Caco-2 (cell line): Measurements from ENCODE around the gene MX2. TPM values are rescaled to one million over a fixed set of nuclear protein-coding genes. Genes with fewer than 3 reads are reported as not detected.

ENCODE experiments used
- BruUV-seq: library from RNA; stranded (reverse); fragments of 400-500 nt; replicated peaks from 2 replicates; lab custom pipeline; 2021; lab: Mats Ljungman, UMichigan
- CTCF ChIA-PET: fragments of 300-600 bp; sonication (Branson Sonifier 250); formaldehyde crosslinking; loops from one replicate; lab custom pipeline; 2022; ENCODE audit warnings: antibody characterized with exemption; lab: Charles Lee
- POLR2A ChIA-PET: fragments of 300-600 bp; sonication (Branson Sonifier 250); formaldehyde crosslinking; loops from one replicate; lab custom pipeline; 2022; ENCODE audit warnings: antibody characterized with exemption; lab: Charles Lee
- DNase-seq, 2 experiments: peaks; one replicate each; pipeline versions ENCODE4 v3.0.0 to v3.0.0-alpha.2; 2020 to 2022
- H3K27me3 ChIP-seq: replicated peaks from 2 replicates; pipeline ENCODE4 v1.6.0; 2011; ENCODE audit warnings: low read length; ENCODE audit not compliant: control insufficient read depth, insufficient read depth
- H3K36me3 ChIP-seq: 2 replicates; pipeline ENCODE4 v1.5.1; 2011; ENCODE audit warnings: low read length; ENCODE audit not compliant: control insufficient read depth, insufficient read depth
- H3K4me1 ChIP-seq: fragments of 250-450 bp; sonication (Bioruptor Pico); 2 replicates; pipeline ENCODE4 v1.5.1; 2020; ENCODE audit warnings: mild to moderate bottlenecking
- H3K4me3 ChIP-seq: 2 replicates; pipeline ENCODE4 v1.5.1; 2011; ENCODE audit warnings: low read depth, mild to moderate bottlenecking, control low read depth, low read length
- H3K9me3 ChIP-seq: fragments of 250-450 bp; sonication (Bioruptor Pico); 2 replicates; pipeline ENCODE4 v1.5.1; 2020; ENCODE audit warnings: mild to moderate bottlenecking, moderate library complexity
- H3K27ac Mint-ChIP-seq: one replicate; pipeline ENCODE4 v1.8.0; 2022; ENCODE audit warnings: mixed read lengths; ENCODE audit not compliant: unreplicated experiment
- H3K27me3 Mint-ChIP-seq: one replicate; pipeline ENCODE4 v1.8.0; 2022; ENCODE audit warnings: mixed read lengths; ENCODE audit not compliant: insufficient read depth, unreplicated experiment
- H3K36me3 Mint-ChIP-seq: one replicate; pipeline ENCODE4 v1.8.0; 2022; ENCODE audit warnings: mild to moderate bottlenecking, mixed read lengths; ENCODE audit not compliant: insufficient read depth, unreplicated experiment
- H3K4me1 Mint-ChIP-seq: one replicate; pipeline ENCODE4 v1.8.0; 2022; ENCODE audit warnings: low read depth, mixed read lengths; ENCODE audit not compliant: unreplicated experiment
- H3K4me3 Mint-ChIP-seq: one replicate; pipeline ENCODE4 v1.8.0; 2022; ENCODE audit warnings: mild to moderate bottlenecking, moderate library complexity, mixed read lengths; ENCODE audit not compliant: unreplicated experiment
- H3K9me3 Mint-ChIP-seq: one replicate; pipeline ENCODE4 v1.8.0; 2022; ENCODE audit warnings: mixed read lengths; ENCODE audit not compliant: unreplicated experiment
- intact Hi-C: fragments of 100-400 bp; cut with micrococcal nuclease; formaldehyde crosslinking; loops from one replicate; pipeline ENCODE4 v1.10.0; 2022; ENCODE audit not compliant: unreplicated experiment
- total RNA-seq: library from RNA; stranded (reverse); gene quantifications from 2 replicates; pipeline ENCODE4 v1.2.3, GENCODE V29; 2022
- TF ChIP-seq, protein P1 (sequence below), 2 experiments: fragments of 200-600 bp in 1 of 2; IDR thresholded peaks; 1 replicate in 1 of 2; 2 replicates in 1 of 2; pipeline versions ENCODE4 v1.5.1 to v1.8.0; 2011 to 2022; ENCODE audit warnings: antibody characterized with exemption in 1 of 2, control low read depth in 1 of 2, inconsistent platforms in 1 of 2, low read depth in 1 of 2, low read length in 1 of 2, mild to moderate bottlenecking in 1 of 2, moderate library complexity in 1 of 2; ENCODE audit not compliant: insufficient read depth in 1 of 2, severe bottlenecking in 1 of 2, unreplicated experiment in 1 of 2

The MX2 gene
- total RNA-seq, 1 experiment from 2014 or later, result 0.84 TPM

DNA sequence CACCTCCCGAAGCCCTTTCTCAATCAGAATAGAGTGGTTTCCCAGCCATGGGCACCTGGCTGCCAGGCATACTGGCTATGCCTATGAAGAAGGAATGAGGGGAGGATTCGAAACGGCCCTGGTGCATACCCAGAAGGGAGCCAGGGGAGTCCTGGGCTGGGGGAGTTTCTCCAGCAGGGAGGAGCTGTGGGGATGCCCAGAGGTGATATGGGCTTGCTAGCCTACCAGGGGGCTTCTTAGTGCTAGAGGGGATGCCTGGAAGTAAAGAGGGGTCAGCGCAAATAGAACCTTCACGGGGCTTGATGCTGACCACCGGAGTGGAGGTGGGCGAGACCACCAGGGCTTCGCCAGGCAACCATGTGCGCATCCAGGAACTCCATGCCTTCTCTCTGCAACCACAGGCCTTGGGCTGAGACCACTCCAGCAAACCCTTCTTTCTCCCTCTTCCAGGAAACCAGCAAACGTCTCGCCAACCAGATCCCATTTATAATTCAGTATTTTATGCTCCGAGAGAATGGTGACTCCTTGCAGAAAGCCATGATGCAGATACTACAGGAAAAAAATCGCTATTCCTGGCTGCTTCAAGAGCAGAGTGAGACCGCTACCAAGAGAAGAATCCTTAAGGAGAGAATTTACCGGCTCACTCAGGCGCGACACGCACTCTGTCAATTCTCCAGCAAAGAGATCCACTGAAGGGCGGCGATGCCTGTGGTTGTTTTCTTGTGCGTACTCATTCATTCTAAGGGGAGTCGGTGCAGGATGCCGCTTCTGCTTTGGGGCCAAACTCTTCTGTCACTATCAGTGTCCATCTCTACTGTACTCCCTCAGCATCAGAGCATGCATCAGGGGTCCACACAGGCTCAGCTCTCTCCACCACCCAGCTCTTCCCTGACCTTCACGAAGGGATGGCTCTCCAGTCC is 46.0 kb downstream of the MX2 start:
- no peaks in the 10 kb centered on the region for H3K4me1 Mint-ChIP-seq
- intact Hi-C loops, result no loop called here
- no peaks in the 10 kb centered on the region for H3K36me3 ChIP-seq
- no peak for DNase-seq
- H3K4me3 ChIP-seq, result no peak overlapping the region
- H3K9me3 ChIP-seq, result no peaks in the 10 kb centered on the region
- H3K4me3 Mint-ChIP-seq, result no peak overlapping the region
- ChIA-PET POLR2A (no interaction called here), CTCF (no interaction called here)
- no peaks in the 10 kb centered on the region for H3K27me3 ChIP-seq
- peaks cover 3% of the 10 kb centered on the region; the same call in 1 of the 2 replicates for H3K4me1 ChIP-seq
- no TSS peak for BruUV-seq
- TF ChIP-seq, protein P1, sequence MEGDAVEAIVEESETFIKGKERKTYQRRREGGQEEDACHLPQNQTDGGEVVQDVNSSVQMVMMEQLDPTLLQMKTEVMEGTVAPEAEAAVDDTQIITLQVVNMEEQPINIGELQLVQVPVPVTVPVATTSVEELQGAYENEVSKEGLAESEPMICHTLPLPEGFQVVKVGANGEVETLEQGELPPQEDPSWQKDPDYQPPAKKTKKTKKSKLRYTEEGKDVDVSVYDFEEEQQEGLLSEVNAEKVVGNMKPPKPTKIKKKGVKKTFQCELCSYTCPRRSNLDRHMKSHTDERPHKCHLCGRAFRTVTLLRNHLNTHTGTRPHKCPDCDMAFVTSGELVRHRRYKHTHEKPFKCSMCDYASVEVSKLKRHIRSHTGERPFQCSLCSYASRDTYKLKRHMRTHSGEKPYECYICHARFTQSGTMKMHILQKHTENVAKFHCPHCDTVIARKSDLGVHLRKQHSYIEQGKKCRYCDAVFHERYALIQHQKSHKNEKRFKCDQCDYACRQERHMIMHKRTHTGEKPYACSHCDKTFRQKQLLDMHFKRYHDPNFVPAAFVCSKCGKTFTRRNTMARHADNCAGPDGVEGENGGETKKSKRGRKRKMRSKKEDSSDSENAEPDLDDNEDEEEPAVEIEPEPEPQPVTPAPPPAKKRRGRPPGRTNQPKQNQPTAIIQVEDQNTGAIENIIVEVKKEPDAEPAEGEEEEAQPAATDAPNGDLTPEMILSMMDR (IDR thresholded peaks at IDR 0.05; ENCODE audit: insufficient read depth in 1 of 2, low read depth in 1 of 2, low read length in 1 of 2, severe bottlenecking in 1 of 2, unreplicated experiment in 1 of 2), result no peak
- no peak overlapping the region for H3K27ac Mint-ChIP-seq
- H3K36me3 Mint-ChIP-seq, result no peaks in the 10 kb centered on the region
- H3K27me3 Mint-ChIP-seq, result no peaks in the 10 kb centered on the region
- H3K9me3 Mint-ChIP-seq, result no peaks in the 10 kb centered on the region

DNA sequence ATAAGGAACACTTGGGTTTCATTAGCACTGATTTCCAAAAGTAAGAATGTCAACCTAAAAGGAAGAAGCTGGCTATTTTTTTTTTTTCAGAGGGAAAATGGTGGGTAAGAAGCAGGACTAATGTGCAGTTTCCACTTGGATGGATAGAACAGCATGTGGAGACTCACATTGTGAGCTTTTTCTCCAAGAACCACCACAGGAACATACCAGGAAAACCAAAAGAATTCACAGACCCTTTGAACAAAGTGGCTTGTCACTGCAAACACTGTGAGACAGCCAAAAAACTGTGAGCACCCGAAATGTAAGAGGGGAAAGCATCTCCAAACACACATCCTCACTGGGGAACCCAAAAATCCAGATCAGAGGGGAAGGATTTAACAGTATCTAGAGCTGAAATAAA is 48.5 kb downstream of the MX2 start:
- ChIA-PET CTCF (interaction anchor here (1.1 kb wide), 1 partner anchor 88 kb away, joined by 4 read pairs; no protein-coding TSS in a partner anchor), POLR2A (no interaction called here)
- no peak overlapping the region for H3K27ac Mint-ChIP-seq
- H3K27me3 Mint-ChIP-seq, result no peaks in the 10 kb centered on the region
- H3K27me3 ChIP-seq, result no peaks in the 10 kb centered on the region
- H3K9me3 ChIP-seq, result no peaks in the 10 kb centered on the region; the same call in 1 of the 2 replicates
- no peaks in the 10 kb centered on the region for H3K9me3 Mint-ChIP-seq
- no peaks in the 10 kb centered on the region for H3K4me1 Mint-ChIP-seq
- no TSS peak for BruUV-seq
- H3K4me1 ChIP-seq, result peaks cover 3% of the 10 kb centered on the region; the same call in 1 of the 2 replicates
- intact Hi-C loops, result no loop called here
- no peak for DNase-seq
- H3K4me3 ChIP-seq, result no peak overlapping the region
- no peak overlapping the region for H3K4me3 Mint-ChIP-seq
- TF ChIP-seq, protein P1 (IDR thresholded peaks at IDR 0.05; ENCODE audit: insufficient read depth in 1 of 2, low read depth in 1 of 2, low read length in 1 of 2, severe bottlenecking in 1 of 2, unreplicated experiment in 1 of 2), result no peak
- H3K36me3 Mint-ChIP-seq, result no peaks in the 10 kb centered on the region
- H3K36me3 ChIP-seq, result no peaks in the 10 kb centered on the region

DNA sequence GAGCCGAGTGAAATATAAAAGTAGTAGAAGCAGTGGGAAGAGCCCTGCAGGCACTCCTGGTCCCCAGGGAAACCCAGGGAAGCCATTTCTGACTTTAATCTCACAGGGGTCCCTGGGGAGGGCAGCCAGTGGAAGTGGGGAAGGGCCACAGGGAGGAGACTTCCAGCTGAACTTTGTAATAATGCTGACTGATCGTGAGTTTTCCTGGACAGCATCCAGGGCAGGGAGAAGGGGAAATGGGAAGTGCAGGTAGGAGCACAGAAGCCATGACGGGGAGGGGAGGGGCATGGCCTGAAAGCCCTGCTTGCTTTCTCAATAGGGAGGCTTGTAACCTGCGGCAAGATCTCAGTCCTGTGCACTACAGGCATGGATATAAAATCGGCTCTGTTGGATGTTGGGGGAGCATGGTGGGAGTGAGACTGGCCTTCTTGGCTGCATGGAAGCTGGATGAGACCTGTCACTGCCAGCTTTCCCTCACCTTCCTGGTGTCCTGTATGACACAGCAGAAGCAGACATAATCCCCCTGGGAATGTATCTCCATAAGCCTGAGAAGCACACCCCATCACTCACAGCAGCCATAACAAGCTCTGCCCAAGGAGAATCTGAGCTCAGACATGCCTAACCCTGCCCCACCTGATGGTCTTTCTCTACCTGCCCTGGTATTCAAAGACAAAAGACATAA is 49.1 kb downstream of the MX2 start:
- Mint-ChIP-seq H3K27ac (peak overlapping the region; percentile 19), H3K4me1 (no peaks in the 10 kb centered on the region), H3K36me3 (no peaks in the 10 kb centered on the region), H3K9me3 (peaks cover 5% of the 10 kb centered on the region), H3K4me3 (no peak overlapping the region), H3K27me3 (no peaks in the 10 kb centered on the region)
- peaks cover 3% of the 10 kb centered on the region; the same call in 1 of the 2 replicates for H3K4me1 ChIP-seq
- intact Hi-C loops, result no loop called here
- no peaks in the 10 kb centered on the region for H3K36me3 ChIP-seq
- TF ChIP-seq, protein P1 (IDR thresholded peaks at IDR 0.05; ENCODE audit: insufficient read depth in 1 of 2, low read depth in 1 of 2, low read length in 1 of 2, severe bottlenecking in 1 of 2, unreplicated experiment in 1 of 2), result no peak
- ChIA-PET CTCF (interaction anchor here (1.1 to 1.6 kb wide), 2 partner anchors 88 to 127 kb away, joined by 4 to 5 read pairs; no protein-coding TSS in a partner anchor), POLR2A (no interaction called here)
- H3K4me3 ChIP-seq, result no peak overlapping the region
- DNase-seq, result no peak
- H3K9me3 ChIP-seq, result no peaks in the 10 kb centered on the region; the same call in 1 of the 2 replicates
- H3K27me3 ChIP-seq, result no peaks in the 10 kb centered on the region
- BruUV-seq, result no TSS peak
